GM12864 (cell line): ENCODE results near the gene DNASE1L3.

Experiments used
- DNase-seq: peaks from one replicate; pipeline ENCODE4 v3.0.0-alpha.2; 2011; ENCODE audit warnings: low read depth
- H3K4me3 ChIP-seq: 2 replicates; pipeline ENCODE4 v1.5.1; 2011; ENCODE audit warnings: mild to moderate bottlenecking, low read depth, low read length, control low read depth
- TF ChIP-seq, protein P1 (sequence below): IDR thresholded peaks from 2 replicates; pipeline ENCODE4 v1.5.1; 2011; ENCODE audit warnings: low read depth, mild to moderate bottlenecking, moderate library complexity, low read length, control low read depth, inconsistent platforms; ENCODE audit errors: missing control alignments

DNASE1L3 gene

DNA sequence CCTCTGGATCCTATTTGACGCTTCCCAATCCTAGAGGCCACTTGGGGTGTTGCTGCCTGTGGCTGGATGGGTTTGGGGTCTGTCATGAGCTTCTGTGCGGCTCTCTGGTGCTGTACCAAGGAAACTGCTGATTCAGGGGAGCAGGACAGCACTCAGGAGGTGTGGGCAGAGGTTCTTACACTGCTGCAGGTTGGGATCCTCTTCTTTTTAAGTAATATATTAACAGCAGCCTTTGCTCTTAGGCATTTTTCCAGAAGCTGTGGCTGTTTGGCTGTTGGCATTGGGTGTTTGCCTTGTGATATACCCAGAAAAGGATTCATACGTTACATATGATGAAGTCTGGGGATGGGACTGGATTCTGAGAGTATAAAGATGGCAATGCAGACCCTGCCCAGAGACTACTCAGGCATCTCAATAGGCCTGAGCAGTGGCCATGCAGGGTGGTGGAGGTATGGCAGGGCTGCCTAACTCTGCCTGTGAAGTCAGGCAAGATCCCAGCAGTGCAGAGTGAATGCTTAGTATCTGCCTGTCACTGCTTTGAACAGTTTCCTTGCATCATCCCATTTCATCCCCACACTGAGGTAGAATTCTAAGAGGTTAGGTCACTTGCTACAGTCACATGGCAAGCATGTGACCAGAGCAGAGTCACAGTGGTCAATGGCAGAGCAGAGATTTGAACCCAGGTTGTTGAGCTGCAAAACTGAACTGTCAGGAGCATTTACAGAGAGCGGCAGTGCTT, 30.7 kb upstream of the DNASE1L3 start:
- DNase-seq: no peak
- TF ChIP-seq, protein P1, sequence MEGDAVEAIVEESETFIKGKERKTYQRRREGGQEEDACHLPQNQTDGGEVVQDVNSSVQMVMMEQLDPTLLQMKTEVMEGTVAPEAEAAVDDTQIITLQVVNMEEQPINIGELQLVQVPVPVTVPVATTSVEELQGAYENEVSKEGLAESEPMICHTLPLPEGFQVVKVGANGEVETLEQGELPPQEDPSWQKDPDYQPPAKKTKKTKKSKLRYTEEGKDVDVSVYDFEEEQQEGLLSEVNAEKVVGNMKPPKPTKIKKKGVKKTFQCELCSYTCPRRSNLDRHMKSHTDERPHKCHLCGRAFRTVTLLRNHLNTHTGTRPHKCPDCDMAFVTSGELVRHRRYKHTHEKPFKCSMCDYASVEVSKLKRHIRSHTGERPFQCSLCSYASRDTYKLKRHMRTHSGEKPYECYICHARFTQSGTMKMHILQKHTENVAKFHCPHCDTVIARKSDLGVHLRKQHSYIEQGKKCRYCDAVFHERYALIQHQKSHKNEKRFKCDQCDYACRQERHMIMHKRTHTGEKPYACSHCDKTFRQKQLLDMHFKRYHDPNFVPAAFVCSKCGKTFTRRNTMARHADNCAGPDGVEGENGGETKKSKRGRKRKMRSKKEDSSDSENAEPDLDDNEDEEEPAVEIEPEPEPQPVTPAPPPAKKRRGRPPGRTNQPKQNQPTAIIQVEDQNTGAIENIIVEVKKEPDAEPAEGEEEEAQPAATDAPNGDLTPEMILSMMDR: no peak

DNA sequence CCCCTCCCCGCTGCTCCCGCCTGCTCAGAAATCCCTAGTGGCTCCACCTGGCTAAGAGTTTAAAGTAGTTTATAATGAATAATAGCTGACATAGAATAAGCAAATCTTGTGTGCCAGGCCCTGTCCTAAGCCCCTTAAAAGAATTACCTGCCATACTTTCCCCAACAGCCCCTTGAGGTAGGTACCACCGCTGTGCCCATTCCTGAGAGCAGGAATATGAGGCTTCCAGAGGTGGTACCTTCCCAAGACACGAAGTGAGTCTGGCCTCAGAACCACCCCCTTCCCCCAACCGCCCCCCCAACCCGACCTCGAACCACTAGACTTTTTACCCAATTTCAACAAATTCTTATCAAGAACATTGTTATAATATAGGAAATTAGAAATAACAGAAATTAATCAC, 28.1 kb upstream of the DNASE1L3 start:
- DNase-seq: no peak
- H3K4me3 ChIP-seq: no peak overlapping the region
- TF ChIP-seq, protein P1: no peak

More for the DNA sequence above, 30.7 kb upstream of the DNASE1L3 start:
- H3K4me3 ChIP-seq: no peak overlapping the region

DNA sequence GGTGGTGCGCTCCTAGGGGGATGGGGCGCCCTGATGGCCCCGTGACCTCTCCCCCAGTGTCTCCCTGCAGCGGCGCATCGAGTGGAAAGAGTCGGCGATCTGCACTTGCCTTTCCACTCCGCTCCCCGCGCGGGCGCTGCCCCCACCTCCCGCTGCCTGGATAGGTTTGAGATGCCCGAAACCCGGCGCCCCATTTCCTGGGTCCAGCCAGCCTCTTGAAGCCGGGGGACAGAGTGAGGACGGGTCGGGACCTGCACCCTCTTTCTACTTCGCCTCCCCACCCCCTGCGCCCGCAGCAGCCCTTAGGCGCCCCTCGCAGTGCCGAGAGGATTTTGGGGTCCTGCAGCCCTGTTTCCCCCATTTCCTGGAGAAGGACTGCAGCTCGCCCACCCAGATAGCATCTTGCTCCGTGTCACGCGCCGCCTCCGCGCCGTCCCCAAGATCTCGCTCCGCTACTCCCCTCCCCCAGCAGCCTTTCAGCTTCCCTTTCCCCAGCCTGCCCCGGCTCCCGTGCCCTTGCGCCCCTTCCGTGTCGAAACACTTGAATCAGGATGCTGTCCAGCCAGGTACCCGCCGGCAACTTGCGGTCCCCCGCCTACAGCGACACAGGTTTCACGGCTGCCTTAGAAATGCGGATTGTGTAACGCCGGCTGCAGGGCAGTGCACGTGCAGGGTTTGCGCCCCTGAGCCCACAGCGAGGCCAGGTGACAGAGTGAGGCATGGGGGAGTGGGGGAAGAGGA, 27.3 kb upstream of the DNASE1L3 start:
- peak overlapping the region; percentile 67 for H3K4me3 ChIP-seq
- no peak for DNase-seq
- TF ChIP-seq, protein P1: no peak

DNA sequence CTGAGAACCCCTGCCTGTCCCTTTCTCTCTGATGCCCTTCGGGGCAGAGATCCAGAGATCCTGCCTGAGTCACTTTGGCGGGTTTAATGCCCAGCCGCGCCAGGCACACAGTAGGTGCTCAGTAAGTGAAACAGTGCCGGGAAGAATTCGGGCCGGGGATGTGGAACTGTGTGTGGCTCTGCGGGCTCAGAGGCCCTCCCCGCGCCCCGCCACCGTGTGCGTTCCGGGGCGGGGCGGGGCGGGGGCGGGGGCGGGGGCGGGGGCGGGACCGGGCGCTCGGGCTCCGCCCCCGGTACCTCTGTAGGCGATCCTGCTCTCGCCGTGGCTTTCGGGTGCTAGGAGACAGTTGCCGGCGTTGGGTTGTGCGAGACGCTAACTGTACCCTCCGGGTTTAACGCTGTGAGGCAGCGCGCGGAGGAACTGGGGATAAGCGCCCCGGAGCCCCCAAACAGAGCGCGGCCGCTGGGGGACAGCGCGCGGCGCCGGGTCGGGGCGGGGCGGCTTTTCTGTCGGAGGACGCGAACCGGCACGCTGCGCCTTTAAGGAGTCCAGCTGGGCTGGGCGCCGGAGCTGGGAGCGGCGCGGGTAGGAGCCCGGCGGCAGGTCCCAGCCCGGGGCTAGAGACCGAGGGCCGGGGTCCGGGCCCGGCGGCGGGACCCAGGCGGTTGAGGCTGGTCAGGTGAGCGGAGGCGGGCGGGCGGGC, 26.6 kb upstream of the DNASE1L3 start, which contains the start of gene ABHD6:
TSS of gene ABHD6 (plus strand) at position 555 of the 703 bp plus-strand sequence. CDS start 18,795 bp downstream, outside the sequence.
- TF ChIP-seq, protein P1: peak; percentile 30

DNA sequence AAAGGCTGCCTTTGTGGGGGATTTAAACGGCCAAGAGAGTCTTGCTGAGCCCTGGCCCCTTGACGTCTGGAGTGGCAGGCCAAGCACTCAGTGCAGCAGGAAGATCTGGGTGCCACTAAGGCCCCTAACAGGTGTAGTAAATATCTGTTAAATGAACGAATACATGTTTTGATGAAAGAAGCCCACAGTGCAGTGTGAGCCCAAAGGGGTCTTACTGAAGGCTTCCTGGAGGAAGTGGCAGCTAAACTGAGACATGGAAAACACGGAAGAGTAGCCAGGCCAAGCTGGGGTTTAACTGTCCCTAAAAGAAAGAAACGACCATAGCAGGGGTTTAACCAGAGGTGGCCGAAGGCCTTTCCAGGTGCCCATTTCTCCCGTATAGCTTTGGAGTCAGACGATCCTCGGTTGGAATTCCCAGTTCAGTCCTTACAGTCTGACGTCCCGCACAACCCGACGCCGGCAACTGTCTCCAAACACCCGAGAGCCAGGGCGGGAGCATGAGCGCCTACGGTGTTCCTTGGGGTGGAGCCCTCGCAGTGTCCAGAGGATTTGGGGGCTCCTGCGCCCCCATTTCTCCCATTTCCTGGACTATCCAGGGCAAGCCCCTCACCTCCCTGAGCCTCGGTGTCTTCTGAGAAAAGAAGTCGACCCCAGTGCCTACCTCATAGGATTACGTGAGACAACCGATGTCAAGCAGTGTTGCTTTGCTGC, 25.9 kb upstream of the DNASE1L3 start:
- TF ChIP-seq, protein P1: no peak
- no peak for DNase-seq
- peak overlapping the region; percentile 67 for H3K4me3 ChIP-seq

More for the DNA sequence above, 26.6 kb upstream of the DNASE1L3 start, which contains the start of gene ABHD6:
- peak within 1 kb of the TSS; percentile 67 for H3K4me3 ChIP-seq
- no peak for DNase-seq

DNA sequence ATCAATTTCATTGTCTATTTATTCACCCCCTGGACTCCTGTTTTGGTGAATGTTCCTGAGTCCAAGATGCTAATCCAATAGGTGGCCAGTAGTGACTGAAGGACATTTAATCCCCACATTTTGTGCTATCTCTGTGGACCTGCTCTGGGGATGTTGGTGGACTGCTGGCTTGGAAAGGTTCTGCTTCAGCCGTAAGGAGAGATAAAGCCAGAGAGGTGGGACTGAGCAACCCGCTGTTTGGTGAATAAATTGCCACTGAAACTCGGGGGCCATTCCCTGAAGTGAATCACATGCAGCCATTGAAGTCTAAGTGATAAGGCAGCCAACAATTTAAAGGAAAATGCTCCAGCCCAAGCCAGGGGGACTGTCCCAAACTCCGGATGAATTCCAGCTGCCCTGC, 25.2 kb upstream of the DNASE1L3 start:
- no peak for DNase-seq
- TF ChIP-seq, protein P1: no peak
- no peak overlapping the region for H3K4me3 ChIP-seq
